ENCODE data around the gene FRMD4A.

FRMD4A gene

GRCh38 chr10:14330388-14331061 is at the start of gene FRMD4A:
FRMD4A (minus strand) TSS chr10:14330924.
- H3K4me1 Mint-ChIP-seq: no peaks in the 10 kb centered on the region
- ATAC-seq (no peak), DNase-seq (no peak)
- H3K27me3 Mint-ChIP-seq: peaks cover 70% of the 10 kb centered on the region
- no peak within 1 kb of the TSS for H3K4me3 Mint-ChIP-seq
- no peaks in the 10 kb centered on the region for H3K9me3 Mint-ChIP-seq
- peak within 1 kb of the TSS in 1 of 2 donors; percentile 64 for H3K27ac Mint-ChIP-seq

DNA sequence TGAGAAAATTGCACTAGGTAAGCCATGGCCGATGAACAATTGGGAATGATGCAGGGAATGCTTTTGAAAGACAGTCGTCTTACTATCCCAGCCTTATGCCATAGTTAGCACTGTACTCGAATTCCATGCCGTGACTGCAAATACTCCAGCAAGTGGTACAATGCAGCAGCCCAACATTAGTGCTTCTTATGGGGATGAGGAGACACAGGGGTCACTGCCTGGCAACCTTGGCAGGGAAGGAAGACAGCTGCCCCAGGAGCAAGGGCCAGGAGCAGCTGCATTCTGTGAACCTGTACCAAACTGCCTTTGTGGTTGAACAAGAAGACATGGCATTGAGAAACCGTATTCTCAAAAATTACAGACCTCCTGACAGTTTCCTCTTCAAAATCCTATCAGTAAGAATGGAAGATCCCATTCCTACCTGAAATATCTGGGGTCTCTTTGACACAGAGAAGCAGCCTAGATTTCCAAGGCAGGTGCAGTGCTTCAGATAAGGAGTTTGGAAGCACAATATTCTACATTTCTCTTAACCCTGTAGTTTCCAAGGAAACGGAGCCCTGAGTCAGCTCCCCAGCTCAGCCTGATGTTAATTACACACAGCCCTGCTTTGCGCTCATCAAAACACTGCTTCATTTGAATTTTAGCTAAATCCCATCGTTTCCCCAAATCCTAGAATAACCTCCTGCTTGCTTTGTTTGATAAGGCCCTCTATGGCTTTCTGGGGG is 49.0 kb upstream of the FRMD4A start:
- peaks cover 25% of the 10 kb centered on the region for H3K27me3 Mint-ChIP-seq
- ATAC-seq (no peak), DNase-seq (no peak)
- peaks cover 50% of the 10 kb centered on the region for H3K4me1 Mint-ChIP-seq
- no peak overlapping the region for H3K4me3 Mint-ChIP-seq
- H3K27ac Mint-ChIP-seq: no peak overlapping the region
- H3K9me3 Mint-ChIP-seq: no peaks in the 10 kb centered on the region

GRCh38 chr10:14378387-14378960 is 47.8 kb upstream of the FRMD4A start:
- Mint-ChIP-seq H3K4me3 (no peak overlapping the region), H3K27me3 (peaks cover 27% of the 10 kb centered on the region), H3K4me1 (peaks cover 46% of the 10 kb centered on the region), H3K9me3 (no peaks in the 10 kb centered on the region), H3K27ac (no peak overlapping the region)
- DNase-seq (no peak), ATAC-seq (no peak)

DNA sequence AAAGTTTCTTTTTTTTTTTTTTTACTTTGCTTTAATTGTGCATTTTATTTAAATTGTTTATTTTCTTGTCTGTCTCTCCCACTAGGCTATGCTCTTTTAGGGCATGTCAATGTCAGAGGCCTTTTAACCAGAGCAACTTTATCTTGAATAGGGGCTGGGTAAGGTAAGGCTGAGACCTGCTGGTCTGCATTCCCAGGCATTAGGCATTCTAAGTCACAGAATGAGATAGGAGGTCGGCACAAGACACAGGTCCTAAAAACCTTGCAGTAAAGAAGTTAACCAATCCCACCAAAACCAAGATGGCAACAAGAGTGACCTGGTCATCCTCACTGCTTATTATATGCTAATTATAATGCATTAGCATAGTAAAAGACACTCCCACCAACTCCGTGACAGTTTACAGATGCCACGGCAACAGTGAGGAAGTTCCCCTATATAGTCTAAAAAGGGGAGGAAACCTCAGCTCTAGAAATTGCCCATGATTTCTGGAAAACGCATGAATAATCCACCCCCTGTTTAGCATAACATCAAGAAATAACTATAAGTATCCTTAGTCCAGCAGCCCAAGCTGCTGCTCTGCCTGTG is 47.0 kb upstream of the FRMD4A start:
- H3K9me3 Mint-ChIP-seq: no peaks in the 10 kb centered on the region
- H3K4me1 Mint-ChIP-seq: peaks cover 40% of the 10 kb centered on the region
- H3K4me3 Mint-ChIP-seq: no peak overlapping the region
- ATAC-seq (no peak), DNase-seq (no peak)
- peak overlapping the region in 1 of 2 donors; percentile 6 for H3K27ac Mint-ChIP-seq
- H3K27me3 Mint-ChIP-seq: peaks cover 34% of the 10 kb centered on the region

DNA sequence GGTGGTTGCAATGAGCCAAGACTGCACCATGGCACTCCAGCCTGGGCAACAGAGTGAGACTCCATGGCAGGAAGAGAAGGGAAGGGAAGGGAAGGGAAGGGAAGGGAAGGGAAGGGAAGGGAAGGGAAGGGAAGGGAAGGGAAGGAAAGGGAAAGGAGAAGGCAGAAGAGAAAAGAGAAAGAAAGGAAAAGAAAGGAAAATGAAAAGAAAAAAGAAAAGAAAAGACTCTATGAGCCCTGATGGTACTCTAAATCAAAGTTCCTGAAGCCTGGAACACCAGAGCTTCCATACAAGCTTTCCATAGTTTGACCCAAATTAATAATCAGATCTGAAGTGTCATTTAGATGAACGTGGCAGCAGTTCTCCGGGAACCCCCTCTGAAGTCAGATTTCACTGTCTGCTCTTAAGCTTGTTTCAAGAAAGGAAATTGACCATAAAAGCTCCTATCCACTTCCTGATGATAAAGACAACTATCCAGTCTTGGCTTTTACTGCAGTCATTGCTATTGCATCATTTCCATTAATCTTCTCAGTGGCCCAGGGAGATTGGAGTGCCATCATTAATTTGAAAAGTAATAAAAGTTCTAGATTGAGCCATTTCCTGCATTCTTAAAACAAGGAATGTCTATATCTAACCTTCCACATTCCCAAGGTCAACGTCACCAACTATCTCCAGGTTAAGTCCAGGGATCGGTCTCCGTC is 44.2 kb upstream of the FRMD4A start:
- Mint-ChIP-seq H3K4me3 (peak overlapping the region in 1 of 2 donors; percentile 1), H3K4me1 (peaks cover 21% of the 10 kb centered on the region), H3K27me3 (peaks cover 57% of the 10 kb centered on the region), H3K9me3 (no peaks in the 10 kb centered on the region), H3K27ac (peak overlapping the region; percentile 23 to 40)
- ATAC-seq (peak; percentile 88), DNase-seq (peak in 1 of 2 donors; percentile 33)

DNA sequence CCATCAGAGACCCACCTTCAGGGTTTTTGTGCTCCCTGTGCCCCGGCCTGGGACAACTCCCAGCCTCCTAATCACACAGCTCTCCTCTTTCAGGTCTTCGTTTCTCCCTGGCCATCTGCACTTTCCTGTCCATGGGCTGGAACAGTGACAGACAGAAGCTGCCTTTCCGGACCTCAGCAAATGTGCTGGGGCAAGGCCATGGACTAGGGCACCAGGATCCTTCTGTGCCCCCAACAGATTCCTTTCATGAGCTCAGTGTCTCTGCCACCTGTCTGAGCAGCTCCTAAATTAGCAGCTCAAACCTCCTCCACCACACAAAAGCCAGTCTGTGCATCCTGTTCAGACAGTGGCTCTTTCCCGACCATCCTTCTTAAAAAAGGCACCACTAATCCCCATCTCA is 41.9 kb upstream of the FRMD4A start:
- no peak for DNase-seq
- H3K27ac Mint-ChIP-seq: peak overlapping the region in 1 of 2 donors; percentile 9
- peaks cover 21% of the 10 kb centered on the region for H3K4me1 Mint-ChIP-seq
- peaks cover 57% of the 10 kb centered on the region for H3K27me3 Mint-ChIP-seq
- no peak for ATAC-seq
- H3K9me3 Mint-ChIP-seq: no peaks in the 10 kb centered on the region
- H3K4me3 Mint-ChIP-seq: no peak overlapping the region

GRCh38 chr10:14371581-14371980 is 40.9 kb upstream of the FRMD4A start:
- H3K9me3 Mint-ChIP-seq: no peaks in the 10 kb centered on the region
- H3K27ac Mint-ChIP-seq: no peak overlapping the region
- peaks cover 57% of the 10 kb centered on the region for H3K27me3 Mint-ChIP-seq
- peaks cover 21% of the 10 kb centered on the region for H3K4me1 Mint-ChIP-seq
- DNase-seq (no peak), ATAC-seq (no peak)
- no peak overlapping the region for H3K4me3 Mint-ChIP-seq

DNA sequence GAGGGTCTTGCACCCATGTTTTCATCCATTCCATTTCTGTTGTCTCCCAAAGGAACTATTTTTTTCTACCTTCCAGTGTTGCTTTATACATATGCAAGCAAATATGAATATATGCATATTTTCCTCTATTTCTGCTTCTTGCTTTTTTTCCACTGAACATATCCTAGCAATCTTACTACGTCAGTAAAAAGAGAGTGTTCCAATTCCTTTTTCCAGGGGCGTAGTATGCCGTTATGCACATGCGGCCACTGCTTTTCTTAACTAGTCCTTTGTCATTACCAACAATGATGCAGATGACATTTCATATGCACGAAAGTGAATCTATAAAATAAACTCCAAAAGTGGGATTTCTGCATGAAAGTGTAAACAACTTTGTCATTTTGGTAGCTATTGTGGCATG is 40.2 kb upstream of the FRMD4A start:
- no peak overlapping the region for H3K27ac Mint-ChIP-seq

GRCh38 chr10:14369906-14370305 is 39.2 kb upstream of the FRMD4A start:
- no peak for DNase-seq

More for the DNA sequence above, 40.2 kb upstream of the FRMD4A start:
- ATAC-seq: no peak
- Mint-ChIP-seq H3K9me3 (no peaks in the 10 kb centered on the region), H3K4me3 (no peak overlapping the region), H3K27me3 (peaks cover 53% of the 10 kb centered on the region), H3K4me1 (peaks cover 19% of the 10 kb centered on the region)
- no peak for DNase-seq

DNA sequence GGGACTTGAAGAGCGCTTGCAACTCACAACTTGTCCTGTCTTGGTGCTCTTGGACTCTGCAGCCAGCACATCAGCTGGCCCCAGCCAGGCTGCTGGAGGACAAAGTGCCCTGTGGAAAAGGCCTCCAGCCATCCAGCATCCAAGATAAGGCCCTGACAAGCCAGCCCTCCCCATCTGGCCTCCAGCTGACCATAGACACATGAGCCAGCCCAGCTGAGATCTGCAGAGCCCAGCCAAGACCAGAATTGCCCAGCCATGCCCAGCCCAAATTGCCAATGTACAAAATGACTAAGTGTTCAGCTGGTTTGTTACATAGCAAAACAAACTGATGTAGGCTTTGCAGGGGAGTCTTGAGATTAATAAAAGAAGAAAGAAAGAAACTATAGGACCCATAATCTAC is 36.0 kb upstream of the FRMD4A start:
- no peak for DNase-seq
- Mint-ChIP-seq H3K9me3 (no peaks in the 10 kb centered on the region), H3K4me1 (no peaks in the 10 kb centered on the region), H3K27me3 (peaks cover 51% of the 10 kb centered on the region), H3K4me3 (no peak overlapping the region), H3K27ac (peak overlapping the region in 1 of 2 donors; percentile 73)
- no peak for ATAC-seq

More at GRCh38 chr10:14369906-14370305, 39.2 kb upstream of the FRMD4A start:
- ATAC-seq: no peak
- no peak overlapping the region for H3K4me3 Mint-ChIP-seq
- no peak overlapping the region for H3K27ac Mint-ChIP-seq
- peaks cover 53% of the 10 kb centered on the region for H3K27me3 Mint-ChIP-seq
- H3K9me3 Mint-ChIP-seq: no peaks in the 10 kb centered on the region
- peaks cover 10% of the 10 kb centered on the region for H3K4me1 Mint-ChIP-seq

DNA sequence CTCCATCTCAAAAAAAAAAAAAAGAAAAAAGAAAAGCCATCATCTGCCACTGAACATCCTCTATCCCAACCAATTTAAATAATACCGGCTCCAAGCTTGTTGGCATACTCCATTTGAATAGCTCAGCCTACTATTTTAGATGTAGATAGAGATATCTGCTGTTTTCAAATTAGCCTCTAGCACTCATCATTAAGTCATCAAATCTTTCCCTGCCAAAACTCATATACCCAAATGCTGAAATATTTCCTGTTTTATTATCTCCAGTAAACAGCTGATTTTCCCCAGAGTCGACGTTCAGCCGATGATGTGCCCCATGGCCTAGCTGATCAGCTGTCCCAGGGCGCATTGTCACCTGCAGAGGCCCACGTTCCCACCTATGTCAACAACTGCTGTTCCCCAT is 34.5 kb upstream of the FRMD4A start:
- H3K27me3 Mint-ChIP-seq: peaks cover 52% of the 10 kb centered on the region
- no peak for ATAC-seq
- no peaks in the 10 kb centered on the region for H3K4me1 Mint-ChIP-seq
- no peak overlapping the region for H3K27ac Mint-ChIP-seq
- no peak overlapping the region for H3K4me3 Mint-ChIP-seq
- H3K9me3 Mint-ChIP-seq: no peaks in the 10 kb centered on the region
- DNase-seq: no peak

DNA sequence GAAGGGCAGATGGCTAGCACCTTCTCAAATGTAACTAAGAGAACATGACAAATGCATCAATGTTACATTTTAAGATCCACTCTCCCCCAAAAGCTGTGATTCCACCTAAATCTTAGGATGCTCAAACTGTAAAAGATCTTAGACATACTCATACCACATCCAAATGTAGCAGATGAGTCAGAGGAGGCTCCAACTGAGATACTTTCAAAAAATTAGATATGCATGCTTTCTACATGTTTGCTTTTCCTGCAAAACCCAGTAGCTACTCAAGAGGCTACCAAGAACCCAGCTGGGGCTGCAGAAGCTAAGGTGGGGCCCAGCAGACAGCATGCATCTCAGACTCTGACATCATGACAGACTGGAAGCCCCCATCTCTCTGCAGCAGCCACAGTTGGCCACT is 31.4 kb upstream of the FRMD4A start:
- H3K9me3 Mint-ChIP-seq: no peaks in the 10 kb centered on the region
- ATAC-seq (no peak), DNase-seq (no peak)
- H3K4me1 Mint-ChIP-seq: no peaks in the 10 kb centered on the region
- peaks cover 41% of the 10 kb centered on the region for H3K27me3 Mint-ChIP-seq
- no peak overlapping the region for H3K4me3 Mint-ChIP-seq
- no peak overlapping the region for H3K27ac Mint-ChIP-seq

DNA sequence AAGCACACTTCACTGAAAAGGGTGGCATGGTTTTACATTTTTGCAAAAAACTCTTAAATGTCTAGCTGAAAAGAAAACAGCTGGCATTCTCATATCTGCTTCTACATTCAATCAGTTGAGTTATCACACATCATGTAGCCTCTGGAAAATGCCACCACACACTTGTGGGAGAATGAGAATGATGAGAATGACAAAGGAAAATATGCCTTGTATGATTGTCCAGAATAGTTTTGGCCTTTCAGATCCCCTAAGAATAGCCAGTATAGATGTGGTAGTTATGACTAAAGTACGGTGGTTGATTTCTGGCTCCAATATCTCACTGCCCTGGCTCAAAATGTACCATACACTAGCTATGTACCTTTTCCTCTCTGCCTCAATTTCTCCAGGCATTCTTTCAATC is 30.2 kb upstream of the FRMD4A start:
- Mint-ChIP-seq H3K4me3 (no peak overlapping the region), H3K27me3 (peaks cover 46% of the 10 kb centered on the region), H3K9me3 (no peaks in the 10 kb centered on the region), H3K27ac (no peak overlapping the region), H3K4me1 (no peaks in the 10 kb centered on the region)
- ATAC-seq: no peak
- no peak for DNase-seq

DNA sequence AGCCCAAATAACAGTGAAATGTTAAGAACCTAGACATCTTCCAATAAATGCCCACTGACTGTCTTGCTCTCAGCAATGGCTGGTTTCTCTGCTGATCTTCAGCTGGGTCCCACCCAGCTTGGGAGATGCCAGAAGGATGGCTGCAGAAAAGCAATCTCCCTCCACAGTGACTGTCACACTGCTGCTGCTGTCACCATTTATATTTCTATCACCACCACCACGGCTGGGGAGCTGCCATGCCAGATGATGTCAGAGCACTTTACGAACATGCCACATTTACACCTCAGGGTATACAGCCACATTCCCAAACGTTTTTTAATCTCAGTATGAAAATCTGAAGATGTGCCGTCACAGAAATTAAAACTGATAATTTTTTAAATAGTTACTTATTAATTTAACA is 29.8 kb upstream of the FRMD4A start:
- H3K4me1 Mint-ChIP-seq: no peaks in the 10 kb centered on the region

GRCh38 chr10:14358886-14359573 is 28.3 kb upstream of the FRMD4A start:
- no peaks in the 10 kb centered on the region for H3K9me3 Mint-ChIP-seq
- H3K4me3 Mint-ChIP-seq: no peak overlapping the region
- no peak overlapping the region for H3K27ac Mint-ChIP-seq
- DNase-seq (no peak), ATAC-seq (no peak)
- no peaks in the 10 kb centered on the region for H3K4me1 Mint-ChIP-seq
- H3K27me3 Mint-ChIP-seq: peaks cover 47% of the 10 kb centered on the region

More for the DNA sequence above, 29.8 kb upstream of the FRMD4A start:
- DNase-seq (no peak), ATAC-seq (no peak)
- Mint-ChIP-seq H3K27me3 (peaks cover 47% of the 10 kb centered on the region), H3K4me3 (no peak overlapping the region), H3K9me3 (no peaks in the 10 kb centered on the region), H3K27ac (no peak overlapping the region)

Data from stimulated activated naive CD8-positive, alpha-beta T cell treated with anti-CD3 and anti-CD28 coated beads, Interleukin-15, amount 100 ng/mL, for 72 hours (primary cell).